ENCODE results near the gene PCDH9.

GRCh38 chr13:66358564-66358963, 871.6 kb downstream of the PCDH9 start:
- TF ChIP-seq CTCF (conservative IDR thresholded peaks at IDR 0.05; ENCODE audit: low read length) (no peak), EZH2phosphoT487 (IDR thresholded peaks at IDR 0.05; ENCODE audit: borderline replicate concordance) (no peak)

Data from Loucy (cell line).